GM23338 (cell line): Measurements from ENCODE around the gene DTD1.

ENCODE experiments used
- CREB1 ChIP-seq: fragments of 250-450 bp; sonication (Bioruptor Pico); IDR thresholded peaks from 2 replicates; pipeline ENCODE4 v1.5.0; 2020; ENCODE audit warnings: low read depth, mild to moderate bottlenecking, moderate library complexity
- EZH2 ChIP-seq: fragments of 200-600 bp; sonication (generic); IDR thresholded peaks from one replicate; pipeline ENCODE4 v1.8.0; 2017; ENCODE audit warnings: antibody characterized with exemption, mild to moderate bottlenecking, low read depth; ENCODE audit not compliant: unreplicated experiment
- EZH2phosphoT487 ChIP-seq: fragments of 200-600 bp; sonication (generic); IDR thresholded peaks from one replicate; pipeline ENCODE4 v1.8.1; 2018; ENCODE audit warnings: antibody characterized with exemption; ENCODE audit not compliant: unreplicated experiment
- NANOG ChIP-seq: IDR thresholded peaks from 2 replicates; pipeline ENCODE4 v1.6.1; 2016; ENCODE audit warnings: antibody characterized with exemption, borderline replicate concordance
- POLR2AphosphoS5 ChIP-seq: IDR thresholded peaks from 2 replicates; pipeline ENCODE4 v1.6.1; 2016; ENCODE audit warnings: antibody characterized with exemption, low read depth
- STAT1 ChIP-seq: IDR thresholded peaks from one replicate; pipeline ENCODE4 v1.6.1; 2016; ENCODE audit warnings: antibody characterized with exemption; ENCODE audit not compliant: unreplicated experiment
- ZNF114 ChIP-seq: fragments of 250-450 bp; sonication (Bioruptor Pico); IDR thresholded peaks from 2 replicates; pipeline ENCODE4 v1.5.0; 2020; ENCODE audit warnings: mild to moderate bottlenecking, moderate library complexity
- TF ChIP-seq, protein P1 (sequence below), 2 experiments: fragments of 200-600 bp in 1 of 2; sonication (generic) in 1 of 2; conservative IDR thresholded peaks; 2 replicates each; pipeline versions ENCODE4 v1.5.1 to v1.6.1; 2016 to 2017; ENCODE audit warnings: antibody characterized with exemption in 2 of 2, low read depth in 2 of 2, mild to moderate bottlenecking in 2 of 2, moderate library complexity in 1 of 2
- TF ChIP-seq, protein P2 (sequence below): IDR thresholded peaks from one replicate; pipeline ENCODE4 v1.6.1; 2018; ENCODE audit warnings: antibody characterized with exemption; ENCODE audit not compliant: unreplicated experiment

GRCh38 chr20:18722371-18722770, 134.5 kb downstream of the DTD1 start:
- TF ChIP-seq, protein P1, sequence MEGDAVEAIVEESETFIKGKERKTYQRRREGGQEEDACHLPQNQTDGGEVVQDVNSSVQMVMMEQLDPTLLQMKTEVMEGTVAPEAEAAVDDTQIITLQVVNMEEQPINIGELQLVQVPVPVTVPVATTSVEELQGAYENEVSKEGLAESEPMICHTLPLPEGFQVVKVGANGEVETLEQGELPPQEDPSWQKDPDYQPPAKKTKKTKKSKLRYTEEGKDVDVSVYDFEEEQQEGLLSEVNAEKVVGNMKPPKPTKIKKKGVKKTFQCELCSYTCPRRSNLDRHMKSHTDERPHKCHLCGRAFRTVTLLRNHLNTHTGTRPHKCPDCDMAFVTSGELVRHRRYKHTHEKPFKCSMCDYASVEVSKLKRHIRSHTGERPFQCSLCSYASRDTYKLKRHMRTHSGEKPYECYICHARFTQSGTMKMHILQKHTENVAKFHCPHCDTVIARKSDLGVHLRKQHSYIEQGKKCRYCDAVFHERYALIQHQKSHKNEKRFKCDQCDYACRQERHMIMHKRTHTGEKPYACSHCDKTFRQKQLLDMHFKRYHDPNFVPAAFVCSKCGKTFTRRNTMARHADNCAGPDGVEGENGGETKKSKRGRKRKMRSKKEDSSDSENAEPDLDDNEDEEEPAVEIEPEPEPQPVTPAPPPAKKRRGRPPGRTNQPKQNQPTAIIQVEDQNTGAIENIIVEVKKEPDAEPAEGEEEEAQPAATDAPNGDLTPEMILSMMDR (conservative IDR thresholded peaks at IDR 0.05; ENCODE audit: low read depth in 2 of 2): no peak
- no peak for TF ChIP-seq EZH2
- TF ChIP-seq EZH2phosphoT487: no peak
- TF ChIP-seq, protein P2, sequence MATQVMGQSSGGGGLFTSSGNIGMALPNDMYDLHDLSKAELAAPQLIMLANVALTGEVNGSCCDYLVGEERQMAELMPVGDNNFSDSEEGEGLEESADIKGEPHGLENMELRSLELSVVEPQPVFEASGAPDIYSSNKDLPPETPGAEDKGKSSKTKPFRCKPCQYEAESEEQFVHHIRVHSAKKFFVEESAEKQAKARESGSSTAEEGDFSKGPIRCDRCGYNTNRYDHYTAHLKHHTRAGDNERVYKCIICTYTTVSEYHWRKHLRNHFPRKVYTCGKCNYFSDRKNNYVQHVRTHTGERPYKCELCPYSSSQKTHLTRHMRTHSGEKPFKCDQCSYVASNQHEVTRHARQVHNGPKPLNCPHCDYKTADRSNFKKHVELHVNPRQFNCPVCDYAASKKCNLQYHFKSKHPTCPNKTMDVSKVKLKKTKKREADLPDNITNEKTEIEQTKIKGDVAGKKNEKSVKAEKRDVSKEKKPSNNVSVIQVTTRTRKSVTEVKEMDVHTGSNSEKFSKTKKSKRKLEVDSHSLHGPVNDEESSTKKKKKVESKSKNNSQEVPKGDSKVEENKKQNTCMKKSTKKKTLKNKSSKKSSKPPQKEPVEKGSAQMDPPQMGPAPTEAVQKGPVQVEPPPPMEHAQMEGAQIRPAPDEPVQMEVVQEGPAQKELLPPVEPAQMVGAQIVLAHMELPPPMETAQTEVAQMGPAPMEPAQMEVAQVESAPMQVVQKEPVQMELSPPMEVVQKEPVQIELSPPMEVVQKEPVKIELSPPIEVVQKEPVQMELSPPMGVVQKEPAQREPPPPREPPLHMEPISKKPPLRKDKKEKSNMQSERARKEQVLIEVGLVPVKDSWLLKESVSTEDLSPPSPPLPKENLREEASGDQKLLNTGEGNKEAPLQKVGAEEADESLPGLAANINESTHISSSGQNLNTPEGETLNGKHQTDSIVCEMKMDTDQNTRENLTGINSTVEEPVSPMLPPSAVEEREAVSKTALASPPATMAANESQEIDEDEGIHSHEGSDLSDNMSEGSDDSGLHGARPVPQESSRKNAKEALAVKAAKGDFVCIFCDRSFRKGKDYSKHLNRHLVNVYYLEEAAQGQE: no peak
- no peak for TF ChIP-seq POLR2AphosphoS5
- no peak for TF ChIP-seq ZNF114 (CRISPR knock-in tag)
- no peak for TF ChIP-seq CREB1 (CRISPR knock-in tag)
- no peak for TF ChIP-seq STAT1
- TF ChIP-seq NANOG: no peak
